ENCODE measurements around the gene DOCK10.
A peak's percentile ranks its signal among the peaks of the same experiment; 100 is the strongest.

DOCK10 gene

DNA sequence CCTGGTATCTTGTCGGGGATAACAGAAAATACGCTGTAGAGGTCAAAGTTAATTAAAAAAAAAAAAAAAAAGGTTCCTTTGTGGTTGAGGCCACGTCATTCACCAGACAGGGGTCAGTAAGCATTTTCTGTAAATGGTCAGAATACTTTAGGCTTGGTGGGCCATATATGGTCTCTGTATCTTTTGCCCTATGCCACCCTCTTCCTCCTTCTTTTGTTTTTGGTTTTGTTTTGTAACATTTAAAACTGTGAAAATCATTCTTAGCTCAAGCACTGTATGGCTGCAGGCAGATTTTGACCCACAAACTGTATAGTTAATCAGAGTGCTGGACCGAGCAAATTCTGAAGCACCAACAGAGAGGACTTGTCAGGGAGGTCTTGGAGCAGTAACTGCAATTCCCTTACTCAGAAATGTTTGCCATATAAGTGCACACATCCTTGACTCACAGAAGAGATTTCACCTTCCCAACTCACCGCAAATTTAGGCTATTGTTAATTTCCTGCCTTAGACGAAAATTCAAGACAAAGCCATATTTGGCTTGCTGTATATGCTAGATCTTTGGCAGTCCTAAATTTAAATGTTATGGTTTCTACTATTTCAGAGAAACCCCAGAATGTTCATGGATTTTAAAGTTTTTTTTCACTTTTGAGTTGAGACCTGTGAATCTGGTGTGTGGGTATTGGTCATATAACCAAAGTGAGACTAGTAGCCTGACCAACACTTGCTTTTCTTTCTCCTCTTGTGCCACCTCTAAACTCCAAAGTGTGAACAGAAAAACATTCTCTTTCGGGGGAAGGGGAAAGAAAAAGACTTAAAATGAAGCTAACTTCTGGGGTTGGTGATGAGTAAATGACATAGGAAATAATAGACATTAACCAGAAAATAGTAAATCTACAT, 65.4 kb downstream of the DOCK10 start:
- no peak for DNase-seq (ENCODE audit: low read depth)

DNA sequence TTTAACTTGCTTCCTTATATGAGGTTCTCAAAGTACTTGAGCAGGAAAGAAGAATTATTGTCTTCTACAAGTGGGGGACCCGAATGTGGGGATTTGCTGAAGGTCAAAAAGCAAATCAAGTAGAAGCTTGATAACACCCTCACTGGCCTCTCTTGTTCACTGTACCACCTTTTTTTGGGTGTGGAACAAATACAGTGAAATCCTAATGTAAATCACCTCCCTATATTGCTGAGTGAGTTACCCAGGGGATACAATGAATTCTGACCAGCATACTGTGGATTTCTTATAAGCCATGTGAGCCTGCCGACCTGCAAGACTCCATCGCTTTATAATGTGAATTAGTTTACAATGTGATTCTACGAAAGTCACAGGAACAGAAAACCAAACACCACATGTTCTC, 66.5 kb downstream of the DOCK10 start:
- DNase-seq (ENCODE audit: low read depth): no peak

GRCh38 chr2:224973112-224974016, 68.9 kb downstream of the DOCK10 start:
- no peak for DNase-seq (ENCODE audit: low read depth)

DNA sequence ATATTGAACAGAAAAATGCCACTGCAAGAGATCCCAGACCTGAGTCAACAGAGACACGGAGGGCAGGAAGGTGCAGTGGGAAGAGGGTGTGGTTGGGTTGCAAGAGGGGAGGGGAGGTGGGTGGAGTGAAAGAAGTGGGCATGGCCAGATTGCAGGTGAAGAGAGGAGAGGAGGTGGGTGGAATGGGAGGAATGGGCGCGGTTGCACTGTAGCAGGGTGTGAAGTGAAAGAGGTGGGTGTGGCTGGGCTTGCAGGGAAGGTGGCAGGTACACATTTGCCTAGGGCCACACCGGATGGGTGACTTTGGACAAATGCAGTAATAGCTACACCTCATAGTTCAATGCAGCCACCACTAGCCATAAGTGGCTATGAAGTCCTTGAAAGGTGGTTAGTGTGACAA, 71.1 kb downstream of the DOCK10 start:
- no peak for DNase-seq (ENCODE audit: low read depth)

- DNase-seq (ENCODE audit: low read depth): no peak
These were observed 72.0 kb downstream of the DOCK10 start for GRCh38 chr2:224970311-224970710.

- DNase-seq (ENCODE audit: low read depth): no peak
These were observed 72.5 kb downstream of the DOCK10 start for GRCh38 chr2:224969633-224970260.

- DNase-seq (ENCODE audit: low read depth): no peak
These were observed 73.2 kb downstream of the DOCK10 start for GRCh38 chr2:224969095-224969494.

DNA sequence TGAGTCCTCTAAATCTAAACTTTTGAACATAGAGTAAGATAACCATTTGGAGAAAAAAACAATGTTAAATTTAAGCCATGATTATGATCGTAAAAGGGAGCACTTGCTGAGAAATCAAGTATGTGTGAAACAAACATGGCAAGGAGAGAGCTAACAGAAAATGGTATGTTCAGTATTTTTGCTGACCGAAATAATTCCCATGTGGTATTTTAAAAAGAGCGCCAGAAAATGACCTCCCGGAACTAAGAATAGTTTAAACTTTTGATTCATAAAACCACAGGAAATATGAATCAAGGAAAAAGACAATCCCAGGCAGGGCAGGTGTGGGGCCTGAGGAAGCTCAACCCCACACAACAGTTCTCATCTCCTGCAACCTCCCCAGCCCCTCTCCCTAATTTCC, 74.2 kb downstream of the DOCK10 start:
- DNase-seq (ENCODE audit: low read depth): no peak

DNA sequence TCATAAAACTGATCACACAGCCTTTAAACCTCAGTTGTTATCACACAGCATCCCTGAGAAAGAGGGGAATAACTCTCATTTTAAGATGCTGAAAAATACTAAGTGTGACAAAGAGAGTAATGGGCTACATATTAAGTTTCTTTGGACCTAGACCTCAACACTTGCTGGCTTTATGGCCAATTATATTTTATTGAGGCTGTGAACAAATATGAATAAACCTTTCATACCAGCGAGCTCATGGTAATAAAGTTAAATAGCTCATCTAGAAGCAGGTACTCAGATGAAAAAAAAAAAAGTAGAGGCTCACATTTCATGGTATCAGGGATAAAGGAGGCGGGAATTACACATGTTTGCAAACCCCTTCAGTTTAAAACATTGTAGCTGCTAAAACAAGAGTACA, 75.7 kb downstream of the DOCK10 start:
- DNase-seq (ENCODE audit: low read depth): no peak

GRCh38 chr2:224959556-224959955, 82.7 kb downstream of the DOCK10 start:
- no peak for DNase-seq (ENCODE audit: low read depth)

DNA sequence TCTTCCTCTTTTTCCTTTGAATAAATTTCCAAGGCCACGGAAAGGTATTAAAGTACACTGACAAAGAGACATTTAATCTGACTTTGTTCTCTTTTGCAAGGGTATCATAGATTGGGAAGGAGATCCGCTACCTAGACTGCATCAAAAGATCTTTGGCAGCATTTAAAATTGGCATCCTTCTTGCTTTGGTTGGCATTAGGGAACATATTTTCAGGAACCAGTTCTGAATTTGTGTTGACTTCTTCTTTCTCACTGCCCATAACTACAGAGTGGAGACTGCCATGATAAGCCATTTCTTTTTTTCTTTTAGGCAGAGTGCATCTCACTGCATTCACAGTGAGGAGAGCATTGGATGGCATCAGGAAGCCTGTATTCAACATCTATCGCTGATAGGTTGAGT, 83.4 kb downstream of the DOCK10 start:
- DNase-seq (ENCODE audit: low read depth): no peak

GRCh38 chr2:224958462-224958857, 83.8 kb downstream of the DOCK10 start:
- no peak for DNase-seq (ENCODE audit: low read depth)

GRCh38 chr2:224957540-224958461, 84.5 kb downstream of the DOCK10 start:
- DNase-seq (ENCODE audit: low read depth): no peak

GRCh38 chr2:224956706-224957105, 85.6 kb downstream of the DOCK10 start:
- no peak for DNase-seq (ENCODE audit: low read depth)

DNA sequence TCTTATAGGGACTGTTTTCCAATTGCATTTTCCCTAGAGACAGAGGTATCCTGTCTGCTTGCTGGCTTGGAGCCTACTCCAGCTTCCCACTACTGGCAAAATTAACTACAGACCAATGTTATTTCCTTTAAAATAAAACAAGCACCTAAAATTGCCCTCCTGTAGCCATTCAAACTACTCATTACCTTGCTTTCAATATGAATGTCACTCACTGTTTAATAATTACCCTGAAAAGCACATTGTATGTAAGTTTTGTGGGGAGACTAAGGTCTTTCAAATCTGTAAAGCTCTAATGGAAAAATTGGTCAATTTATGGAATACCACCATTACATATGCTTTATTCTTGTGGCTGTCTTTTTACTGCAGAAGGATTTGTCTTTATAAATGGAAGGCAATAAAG, 87.3 kb downstream of the DOCK10 start:
- DNase-seq (ENCODE audit: low read depth): no peak

GRCh38 chr2:224952936-224953657, 89.2 kb downstream of the DOCK10 start:
- peak; percentile 15 for DNase-seq (ENCODE audit: low read depth)

GRCh38 chr2:224951723-224952481, 90.4 kb downstream of the DOCK10 start:
- no peak for DNase-seq (ENCODE audit: low read depth)

- no peak for DNase-seq (ENCODE audit: low read depth)
These were observed 93.4 kb downstream of the DOCK10 start for GRCh38 chr2:224948859-224949258.

DNA sequence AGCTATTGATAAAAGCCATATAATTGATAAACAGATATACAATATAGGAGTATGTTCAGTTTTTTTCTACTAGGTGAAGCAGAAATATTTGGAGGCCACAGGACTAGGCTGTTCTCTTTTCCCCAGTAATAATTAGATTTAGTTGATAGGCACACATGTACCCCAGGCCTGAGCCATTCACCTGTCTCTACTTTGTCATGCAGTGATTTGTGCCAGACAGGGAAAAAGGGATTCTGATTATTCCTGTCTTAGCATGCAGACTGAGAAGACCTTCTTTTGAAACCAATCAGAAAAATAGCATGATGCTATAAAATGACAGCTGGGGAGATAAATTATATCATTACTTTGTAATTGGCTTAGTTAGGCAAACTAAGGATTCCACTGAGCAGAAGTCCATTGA, 94.3 kb downstream of the DOCK10 start:
- DNase-seq (ENCODE audit: low read depth): no peak

DNA sequence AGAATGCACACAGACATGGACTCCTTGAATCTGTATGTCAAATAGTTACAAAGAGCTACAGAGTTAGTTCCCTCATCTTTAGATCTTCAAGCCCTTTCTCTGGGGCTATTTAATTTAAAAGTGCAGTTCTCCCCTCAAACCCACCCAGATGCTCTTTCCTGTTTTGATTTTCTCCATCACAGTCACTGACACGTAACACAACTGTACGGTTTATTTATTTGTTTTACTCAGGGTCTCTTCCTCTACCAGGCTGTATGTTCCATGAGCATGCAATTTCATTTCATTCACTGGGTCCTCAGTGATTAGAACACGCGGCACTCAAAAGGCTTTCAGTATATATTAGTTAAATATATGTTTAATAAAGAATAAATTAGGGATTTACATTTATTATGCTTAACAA, 94.7 kb downstream of the DOCK10 start:
- DNase-seq (ENCODE audit: low read depth): no peak
